ENCODE data around the gene NECAB2.

NECAB2 gene

GRCh38 chr16:84029297-84030047 lies 61.4 kb downstream of the NECAB2 start:
- DNase-seq = no peak

GRCh38 chr16:84031556-84031955 lies 63.5 kb downstream of the NECAB2 start:
- DNase-seq = no peak

GRCh38 chr16:84032458-84033178 lies 64.6 kb downstream of the NECAB2 start:
- no peak for DNase-seq

GRCh38 chr16:84033251-84034195 lies 65.5 kb downstream of the NECAB2 start:
- DNase-seq = no peak

- DNase-seq = no peak
Observed at GRCh38 chr16:84034516-84034915, 66.5 kb downstream of the NECAB2 start.

- no peak for DNase-seq
Observed at GRCh38 chr16:84036131-84036530, 68.1 kb downstream of the NECAB2 start.

- no peak for DNase-seq
Observed at GRCh38 chr16:84036982-84037425, 69.0 kb downstream of the NECAB2 start.

- DNase-seq = no peak
Observed at GRCh38 chr16:84038469-84038868, 70.4 kb downstream of the NECAB2 start.

- DNase-seq = no peak
Observed at GRCh38 chr16:84039696-84040095, 71.7 kb downstream of the NECAB2 start.

- DNase-seq = no peak
Observed at GRCh38 chr16:84040226-84040822, 72.3 kb downstream of the NECAB2 start.

- DNase-seq = no peak
Observed at GRCh38 chr16:84040823-84041820, 73.1 kb downstream of the NECAB2 start.

- no peak for DNase-seq
Observed at GRCh38 chr16:84041881-84042280, 73.8 kb downstream of the NECAB2 start.

GRCh38 chr16:84042308-84042878 lies 74.3 kb downstream of the NECAB2 start, which contains the start of gene SLC38A8:
Gene SLC38A8, minus strand, starts transcription at chr16:84042795. Its CDS starts 638 bp downstream, at chr16:84042157.
- no peak for DNase-seq

- DNase-seq = no peak
Observed at GRCh38 chr16:84042879-84043485, 74.9 kb downstream of the NECAB2 start.

- DNase-seq = no peak
Observed at GRCh38 chr16:84043486-84044117, 75.6 kb downstream of the NECAB2 start.

- no peak for DNase-seq
Observed at GRCh38 chr16:84044118-84044488, 76.1 kb downstream of the NECAB2 start.

- DNase-seq = no peak
Observed at GRCh38 chr16:84045001-84045817, 77.2 kb downstream of the NECAB2 start.

GRCh38 chr16:84045818-84046470 lies 77.9 kb downstream of the NECAB2 start:
- no peak for DNase-seq

- DNase-seq = no peak
Observed at GRCh38 chr16:84047206-84047605, 79.2 kb downstream of the NECAB2 start.

All from GOT3 (cell line).